Measurements from ENCODE around the gene TMEM215.

Gene TMEM215

DNA sequence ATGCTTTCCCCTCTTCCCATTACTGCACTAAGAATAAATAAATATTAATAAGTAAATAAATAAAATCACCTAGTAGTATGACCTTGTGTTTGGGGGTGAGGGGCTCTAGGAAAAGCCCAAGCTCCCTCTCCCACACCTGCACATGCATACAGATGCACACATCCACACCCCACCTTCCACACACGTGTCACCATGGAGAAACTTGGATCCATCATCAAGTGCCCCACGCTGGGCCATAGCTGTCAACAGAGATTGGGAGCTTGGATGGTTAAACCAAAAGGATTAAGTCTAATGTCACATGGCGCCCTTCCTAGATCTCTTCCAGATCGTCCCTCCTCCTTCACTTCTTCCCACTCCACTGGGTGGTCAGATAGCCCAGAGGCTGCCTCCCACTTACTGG lies 37.0 kb downstream of the TMEM215 start:
- TF ChIP-seq EZH2 (IDR thresholded peaks at IDR 0.05): no peak
- no peak for TF ChIP-seq POLR2AphosphoS5 (IDR thresholded peaks at IDR 0.05; ENCODE audit: borderline replicate concordance, low read depth, low read length)
- TF ChIP-seq FOXP2 (optimal IDR thresholded peaks at IDR 0.05; ENCODE audit: control extremely low read depth, extremely low read length, insufficient read depth): no peak
- no peak for DNase-seq (ENCODE audit: low read depth, low spot score)
- H3K9ac ChIP-seq (ENCODE audit: insufficient read length): no peak overlapping the region
- H3K36me3 ChIP-seq (ENCODE audit: insufficient read depth, low read length): no peaks in the 10 kb centered on the region
- H3K27ac ChIP-seq: no peak overlapping the region
- no peaks in the 10 kb centered on the region for H3K9me3 ChIP-seq (ENCODE audit: low read depth, low read length)
- no peak overlapping the region for H3K4me3 ChIP-seq

DNA sequence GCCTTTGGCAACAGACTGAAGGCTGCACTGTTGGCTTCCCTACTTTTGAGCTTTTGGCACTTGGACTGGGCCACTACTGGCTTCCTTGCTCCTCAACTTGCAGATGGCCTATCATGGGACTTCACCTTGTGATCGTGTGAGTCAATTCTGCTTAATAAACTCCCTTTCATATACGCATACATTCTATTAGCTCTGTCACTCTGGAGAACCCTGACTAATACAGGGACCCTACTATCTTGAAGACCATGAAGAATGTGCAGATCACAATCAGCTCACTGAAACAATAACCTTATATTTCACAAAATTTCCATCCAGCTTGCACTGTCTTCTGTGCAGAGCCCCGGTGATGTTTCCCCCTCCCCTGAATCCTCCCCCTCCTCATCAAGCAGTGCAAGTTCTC lies 39.8 kb downstream of the TMEM215 start:
- Histone ChIP-seq H3K36me3 (ENCODE audit: insufficient read depth, low read length) (no peaks in the 10 kb centered on the region), H3K9me3 (ENCODE audit: low read depth, low read length) (no peaks in the 10 kb centered on the region), H3K9ac (ENCODE audit: insufficient read length) (no peak overlapping the region), H3K27ac (no peak overlapping the region), H3K4me3 (no peak overlapping the region)
- no peak for TF ChIP-seq POLR2AphosphoS5 (IDR thresholded peaks at IDR 0.05; ENCODE audit: borderline replicate concordance, low read depth, low read length)
- no peak for TF ChIP-seq EZH2 (IDR thresholded peaks at IDR 0.05)
- no peak for TF ChIP-seq FOXP2 (optimal IDR thresholded peaks at IDR 0.05; ENCODE audit: control extremely low read depth, extremely low read length, insufficient read depth)
- DNase-seq (ENCODE audit: low read depth, low spot score): no peak

DNA sequence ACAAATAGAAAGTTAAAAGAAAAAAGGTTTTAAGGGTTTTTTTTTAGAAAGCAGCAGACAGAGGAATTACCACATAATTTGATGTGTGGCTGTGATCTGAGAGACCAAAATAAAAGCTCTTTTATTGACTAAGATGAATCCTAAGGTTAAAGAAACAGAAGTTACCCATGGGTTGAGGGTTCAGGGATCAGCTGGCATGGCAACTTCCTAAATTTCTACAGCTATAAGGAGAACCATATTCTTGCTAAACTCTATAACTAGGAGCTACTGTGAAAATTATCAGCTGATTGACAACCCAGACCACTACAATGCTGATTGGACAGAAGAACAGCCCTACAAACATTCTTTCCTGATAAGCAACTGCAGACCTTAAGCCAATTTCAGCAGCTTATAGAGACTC lies 40.2 kb downstream of the TMEM215 start:
- Histone ChIP-seq H3K36me3 (ENCODE audit: insufficient read depth, low read length) (no peaks in the 10 kb centered on the region), H3K9me3 (ENCODE audit: low read depth, low read length) (no peaks in the 10 kb centered on the region)
- TF ChIP-seq EZH2 (IDR thresholded peaks at IDR 0.05): no peak
- no peak for TF ChIP-seq FOXP2 (optimal IDR thresholded peaks at IDR 0.05; ENCODE audit: control extremely low read depth, extremely low read length, insufficient read depth)
- no peak for TF ChIP-seq POLR2AphosphoS5 (IDR thresholded peaks at IDR 0.05; ENCODE audit: borderline replicate concordance, low read depth, low read length)

GRCh38 chr9:32825203-32825602 lies 41.9 kb downstream of the TMEM215 start:
- Histone ChIP-seq H3K9ac (ENCODE audit: insufficient read length) (no peak overlapping the region), H3K36me3 (ENCODE audit: insufficient read depth, low read length) (no peaks in the 10 kb centered on the region), H3K27ac (no peak overlapping the region), H3K4me3 (no peak overlapping the region), H3K9me3 (ENCODE audit: low read depth, low read length) (no peaks in the 10 kb centered on the region)
- TF ChIP-seq EZH2 (IDR thresholded peaks at IDR 0.05) (no peak), FOXP2 (optimal IDR thresholded peaks at IDR 0.05; ENCODE audit: control extremely low read depth, extremely low read length, insufficient read depth) (no peak), POLR2AphosphoS5 (IDR thresholded peaks at IDR 0.05; ENCODE audit: borderline replicate concordance, low read depth, low read length) (no peak)
- no peak for DNase-seq (ENCODE audit: low read depth, low spot score)

More for the DNA sequence above, 40.2 kb downstream of the TMEM215 start:
- no peak for DNase-seq (ENCODE audit: low read depth, low spot score)
- Histone ChIP-seq H3K27ac (no peak overlapping the region), H3K4me3 (no peak overlapping the region), H3K9ac (ENCODE audit: insufficient read length) (no peak overlapping the region)

- TF ChIP-seq POLR2AphosphoS5 (IDR thresholded peaks at IDR 0.05; ENCODE audit: borderline replicate concordance, low read depth, low read length) (no peak), EZH2 (IDR thresholded peaks at IDR 0.05) (no peak), FOXP2 (optimal IDR thresholded peaks at IDR 0.05; ENCODE audit: control extremely low read depth, extremely low read length, insufficient read depth) (no peak)
- no peak overlapping the region for H3K27ac ChIP-seq
- no peak for DNase-seq (ENCODE audit: low read depth, low spot score)
- no peaks in the 10 kb centered on the region for H3K9me3 ChIP-seq (ENCODE audit: low read depth, low read length)
- no peaks in the 10 kb centered on the region for H3K36me3 ChIP-seq (ENCODE audit: insufficient read depth, low read length)
- H3K4me3 ChIP-seq: no peak overlapping the region
- H3K9ac ChIP-seq (ENCODE audit: insufficient read length): no peak overlapping the region
These were observed 45.5 kb downstream of the TMEM215 start for GRCh38 chr9:32828861-32829260.

DNA sequence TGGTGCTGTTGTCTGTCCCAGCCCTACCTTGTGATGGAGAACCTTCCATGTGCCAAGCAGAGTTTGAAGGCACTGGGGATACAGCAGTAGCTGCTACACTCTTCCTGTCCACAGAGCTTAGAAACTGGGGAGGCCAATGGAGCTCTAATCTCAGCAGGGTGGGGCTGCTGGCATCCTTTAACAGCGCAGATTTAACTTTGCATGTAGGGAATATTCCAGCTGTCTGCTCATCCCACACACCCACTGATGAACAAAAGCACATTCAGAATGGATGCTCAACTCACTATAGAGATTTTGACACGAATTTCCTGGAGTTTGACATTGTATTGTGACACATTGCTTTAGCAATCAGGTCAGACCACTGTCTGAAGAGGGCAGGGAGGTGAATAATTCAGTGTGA lies 49.0 kb downstream of the TMEM215 start:
- H3K9ac ChIP-seq (ENCODE audit: insufficient read length): no peak overlapping the region
- H3K36me3 ChIP-seq (ENCODE audit: insufficient read depth, low read length): no peaks in the 10 kb centered on the region
- H3K4me3 ChIP-seq: no peak overlapping the region
- DNase-seq (ENCODE audit: low read depth, low spot score): no peak
- H3K27ac ChIP-seq: no peak overlapping the region
- no peaks in the 10 kb centered on the region for H3K9me3 ChIP-seq (ENCODE audit: low read depth, low read length)
- no peak for TF ChIP-seq EZH2 (IDR thresholded peaks at IDR 0.05)
- no peak for TF ChIP-seq POLR2AphosphoS5 (IDR thresholded peaks at IDR 0.05; ENCODE audit: borderline replicate concordance, low read depth, low read length)
- no peak for TF ChIP-seq FOXP2 (optimal IDR thresholded peaks at IDR 0.05; ENCODE audit: control extremely low read depth, extremely low read length, insufficient read depth)

Data from SK-N-MC (cell line).